Cardiac septum (tissue), 1 donor: ENCODE data around the gene PRR14. TPM values are rescaled to one million over a fixed set of nuclear protein-coding genes. Genes with fewer than 3 reads are reported as not detected.

Experiments used
- DNase-seq: peaks from one replicate; pipeline ENCODE4 v3.0.0-alpha.2; 2020; ENCODE audit warnings: low spot score
- intact Hi-C: fragments of 100-400 bp; cut with DNase I; formaldehyde crosslinking; loops from one replicate; pipeline ENCODE4 v1.14.0; 2022
- total RNA-seq: library from RNA; stranded (reverse); fragmentation: NEBNext Ultra II Directional; extraction: Animal tissue kit (Norgen Biotek cat#: 25700); gene quantifications from one replicate; pipeline ENCODE4 v1.2.1, GENCODE V29; 2021
- donor health status: DM: no; HTN: no; CAD: no.

The PRR14 gene
- total RNA-seq, 1 donor from 2014 or later, result 21.1 TPM

DNA sequence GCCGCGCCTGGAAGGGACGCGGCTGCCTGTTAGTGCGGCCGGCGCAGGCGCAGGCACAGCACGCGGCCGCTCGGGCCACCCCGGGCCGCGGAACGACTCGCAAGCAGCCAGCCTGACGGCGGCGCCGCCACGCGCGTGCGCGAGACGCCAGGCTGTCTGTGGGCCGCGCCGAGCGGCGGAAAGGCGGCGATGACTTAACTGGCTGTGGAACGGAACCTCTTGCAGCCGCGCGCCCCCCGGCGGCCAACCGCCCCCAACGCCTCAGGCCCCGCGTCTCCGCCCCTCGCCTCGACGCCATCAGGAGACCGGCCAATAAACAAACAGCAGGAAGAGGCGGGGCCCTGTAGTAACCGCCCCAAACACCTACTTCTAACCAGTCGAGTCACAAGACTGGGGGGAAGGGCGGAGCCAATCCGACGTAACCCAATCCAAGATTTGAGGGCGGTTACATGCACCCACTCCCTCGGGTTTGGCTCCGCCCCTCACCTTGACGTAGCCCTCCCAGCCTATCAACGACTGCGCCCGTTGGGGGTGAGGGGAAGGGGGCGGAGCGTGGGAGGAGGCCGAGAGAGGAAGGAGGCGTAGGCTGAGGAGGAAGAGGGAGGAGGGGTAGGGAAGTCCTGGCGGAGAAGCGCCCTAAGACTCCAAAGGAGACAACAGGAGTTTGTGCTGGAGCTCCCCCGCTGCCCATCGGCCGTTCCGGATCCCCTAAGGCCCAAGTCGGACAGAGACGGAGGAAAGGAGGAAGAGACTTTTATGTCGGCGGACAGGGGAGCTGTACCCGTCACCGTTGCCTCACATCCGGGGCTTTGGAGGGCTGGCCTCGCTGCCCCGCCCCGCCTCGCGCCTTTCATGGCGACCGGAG is 7.3 kb downstream of the PRR14 start, which contains the start of gene FBRS:
Gene FBRS, plus strand, starts transcription at position 566 of the 865 bp plus-strand sequence. CDS start 1,088 bp downstream, outside the sequence.
- DNase-seq, result peak; percentile 100
- intact Hi-C loops, result loop anchor here (5.0 kb wide), 1 partner anchor 264 kb away; the partner anchor contains the start of gene FBXL19

DNA sequence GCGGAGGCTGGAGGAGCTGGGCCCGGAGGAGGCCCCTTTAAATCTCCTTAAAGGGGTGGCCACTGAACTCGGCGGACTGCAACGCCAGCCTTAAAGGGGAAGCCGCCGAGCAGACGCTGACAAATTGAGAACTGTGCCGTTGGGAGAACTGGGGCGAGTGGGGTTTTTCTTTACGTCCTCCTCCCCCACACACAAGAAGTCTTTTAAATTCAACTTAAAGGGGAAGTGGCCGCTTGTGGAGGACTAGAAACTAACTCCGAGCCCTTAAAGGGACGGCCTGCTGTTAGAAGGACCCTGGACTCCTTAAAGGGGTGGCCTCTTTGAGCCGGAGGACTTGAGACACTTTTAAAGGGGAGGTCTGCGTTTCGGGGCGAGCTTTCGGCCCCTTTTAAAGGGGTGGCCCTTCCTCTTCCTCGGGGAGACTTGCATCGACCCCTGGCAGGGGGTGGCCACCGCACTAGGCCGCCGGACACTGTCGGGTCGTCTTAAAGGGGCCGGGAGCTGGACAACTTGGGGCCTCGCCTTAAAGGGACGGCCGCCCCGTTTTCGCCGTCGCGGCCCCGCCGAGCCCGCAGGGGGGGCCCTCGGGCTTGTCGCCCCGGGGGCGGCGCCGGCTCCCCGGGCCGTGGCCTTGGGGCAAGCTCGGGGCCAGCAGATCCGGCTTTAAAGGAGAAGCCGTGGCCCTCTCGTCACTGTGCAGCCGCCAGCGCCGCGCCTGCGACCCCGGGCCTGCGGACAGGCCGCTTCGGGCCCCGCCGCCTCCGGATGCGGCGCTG is 8.2 kb downstream of the PRR14 start:
- peak; percentile 88 for DNase-seq
- intact Hi-C loops, result loop anchor here (5.0 kb wide), 1 partner anchor 263 kb away; the partner anchor contains the start of gene FBXL19

DNA sequence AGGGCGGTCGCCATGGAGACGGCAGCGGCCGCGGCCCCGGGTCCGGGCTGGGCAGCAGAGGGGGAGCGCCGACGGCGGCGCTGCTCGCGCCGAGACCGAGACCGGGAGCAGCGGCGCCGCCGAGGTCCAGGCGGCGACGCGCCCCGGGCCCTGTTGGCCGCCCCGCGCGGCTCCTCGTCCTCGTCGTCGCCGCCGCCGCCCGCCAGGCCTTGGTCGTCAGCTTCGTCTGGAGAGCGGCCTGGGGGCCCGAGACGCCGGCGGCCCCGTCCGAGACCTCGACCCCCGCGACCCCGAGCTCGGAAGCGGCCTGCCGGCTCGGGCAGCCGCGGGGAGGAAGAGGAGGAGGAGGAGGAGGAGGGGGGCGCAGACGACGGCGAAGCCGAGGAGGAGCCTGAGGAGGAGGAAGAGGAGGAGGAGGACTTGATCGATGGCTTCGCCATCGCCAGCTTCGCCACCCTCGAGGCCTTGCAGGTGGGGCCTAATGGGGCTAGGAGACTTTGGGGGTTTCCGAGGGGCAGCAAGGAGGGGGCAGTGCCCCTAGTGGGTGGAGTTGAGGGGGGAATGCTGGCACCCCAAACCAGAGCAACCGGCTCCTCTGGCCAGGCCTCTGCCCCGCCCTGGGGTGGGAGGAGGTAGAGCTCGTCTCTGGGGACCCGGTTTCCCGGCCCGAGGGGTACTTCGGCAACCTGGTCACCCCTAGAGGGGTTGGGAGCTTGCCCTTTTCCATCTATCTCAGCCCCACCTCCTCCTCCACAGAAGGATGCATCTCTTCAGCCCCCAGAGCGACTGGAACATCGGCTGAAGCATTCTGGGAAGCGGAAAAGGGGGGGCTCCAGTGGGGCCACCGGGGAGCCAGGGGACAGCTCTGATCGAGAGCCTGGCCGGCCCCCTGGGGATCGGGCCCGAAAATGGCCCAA is 9.0 kb downstream of the PRR14 start:
- intact Hi-C loops, result loop anchor here (5.0 kb wide), 1 partner anchor 263 kb away; the partner anchor contains the start of gene FBXL19
- DNase-seq, result peak; percentile 78

DNA sequence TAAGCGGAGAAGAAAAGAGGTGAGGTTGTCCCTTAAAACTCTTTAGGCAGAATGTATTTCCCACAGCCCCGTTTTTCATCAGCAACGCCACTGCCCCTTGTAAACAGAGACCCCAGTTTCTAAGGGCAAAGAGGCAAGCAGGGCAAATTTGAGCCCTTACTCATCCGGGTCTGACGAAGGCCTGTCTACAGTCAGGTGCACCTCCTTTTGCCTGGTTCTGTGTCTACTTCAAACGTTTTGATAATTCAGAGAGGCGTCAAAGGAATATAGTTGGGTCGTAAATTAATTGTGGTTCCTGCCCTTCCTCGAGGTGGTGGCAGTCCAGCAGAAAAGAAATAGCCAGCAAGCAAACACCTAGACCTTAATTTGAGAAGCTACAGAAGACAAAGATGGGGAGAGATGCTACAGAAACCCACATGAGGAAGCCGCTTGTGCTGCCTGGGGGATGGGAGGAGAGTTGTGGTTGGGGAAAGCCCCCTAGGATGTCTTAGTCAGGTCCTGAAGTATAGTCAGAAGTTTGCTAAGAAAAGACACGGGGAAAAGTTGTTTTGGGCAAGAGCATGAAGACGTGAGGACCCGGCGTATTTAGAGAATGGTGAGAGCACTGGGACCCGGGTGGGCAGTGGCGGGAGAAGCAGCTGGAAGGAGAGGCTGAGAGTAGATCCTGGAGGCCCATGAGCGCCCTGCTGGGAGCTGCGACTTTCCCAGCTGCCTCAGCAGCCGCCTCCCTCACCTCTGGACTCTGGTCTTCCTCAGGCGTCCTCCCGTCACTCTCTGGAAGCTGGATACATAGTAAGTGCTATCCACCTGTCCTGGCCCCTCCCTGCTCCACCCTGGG is 9.9 kb downstream of the PRR14 start:
- DNase-seq, result no peak
- intact Hi-C loops, result no loop called here

DNA sequence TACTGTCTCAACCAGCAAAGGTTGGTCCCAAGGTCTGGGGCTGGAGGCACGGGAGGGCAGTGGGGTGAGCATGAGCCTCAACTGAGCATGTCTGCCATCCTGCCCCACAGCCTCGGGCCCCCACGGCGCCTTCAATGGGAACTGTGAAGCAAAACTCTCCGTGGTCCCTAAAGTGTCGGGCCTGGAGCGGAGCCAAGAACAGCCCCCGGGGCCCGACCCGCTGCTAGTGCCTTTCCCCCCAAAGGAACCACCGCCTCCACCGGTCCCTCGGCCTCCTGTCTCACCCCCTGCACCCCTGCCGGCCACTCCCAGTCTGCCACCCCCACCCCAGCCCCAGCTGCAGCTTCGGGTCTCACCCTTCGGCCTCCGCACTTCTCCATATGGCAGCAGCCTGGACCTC is 11.7 kb downstream of the PRR14 start:
- intact Hi-C loops, result no loop called here
- no peak for DNase-seq

DNA sequence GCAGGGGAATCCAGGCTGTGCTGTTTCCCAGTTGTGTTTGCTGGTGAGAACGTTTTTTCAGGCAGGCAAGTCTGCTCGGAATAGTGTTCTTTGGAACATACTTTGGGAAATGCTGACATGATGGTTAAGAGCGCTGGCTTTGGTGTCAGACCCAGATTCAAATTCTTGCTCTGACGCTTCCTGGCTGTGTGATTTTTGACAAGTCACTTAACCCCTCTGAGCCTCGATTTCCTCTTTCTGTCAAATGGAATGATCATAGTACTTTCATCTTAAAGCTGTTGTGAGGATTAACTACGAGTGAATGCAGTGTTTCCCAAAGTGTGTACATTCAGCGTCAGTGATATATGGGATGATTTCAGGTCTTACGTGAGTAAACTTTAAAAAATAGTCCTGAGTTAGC is 12.3 kb downstream of the PRR14 start:
- intact Hi-C loops, result no loop called here
- no peak for DNase-seq

DNA sequence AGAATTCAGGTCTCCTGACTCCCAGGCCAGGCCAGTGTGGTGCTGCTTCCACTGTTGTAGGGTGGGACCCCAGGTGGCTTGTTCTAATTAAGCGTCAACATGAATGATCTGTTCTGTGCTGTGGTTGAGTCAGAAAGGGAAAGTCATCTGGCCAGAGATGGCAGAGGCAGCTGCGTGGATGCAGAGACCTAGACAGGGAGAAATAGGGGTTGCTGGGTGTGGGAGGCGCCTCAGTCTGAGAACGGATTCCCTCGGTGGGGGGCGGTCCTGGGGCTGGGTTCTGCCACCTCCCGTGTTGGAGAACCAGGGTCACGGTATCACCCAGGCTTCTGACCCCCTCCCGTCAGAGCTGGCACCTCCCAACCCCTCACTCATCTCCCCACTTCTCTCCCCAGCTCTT is 13.1 kb downstream of the PRR14 start:
- no peak for DNase-seq
- intact Hi-C loops, result no loop called here

DNA sequence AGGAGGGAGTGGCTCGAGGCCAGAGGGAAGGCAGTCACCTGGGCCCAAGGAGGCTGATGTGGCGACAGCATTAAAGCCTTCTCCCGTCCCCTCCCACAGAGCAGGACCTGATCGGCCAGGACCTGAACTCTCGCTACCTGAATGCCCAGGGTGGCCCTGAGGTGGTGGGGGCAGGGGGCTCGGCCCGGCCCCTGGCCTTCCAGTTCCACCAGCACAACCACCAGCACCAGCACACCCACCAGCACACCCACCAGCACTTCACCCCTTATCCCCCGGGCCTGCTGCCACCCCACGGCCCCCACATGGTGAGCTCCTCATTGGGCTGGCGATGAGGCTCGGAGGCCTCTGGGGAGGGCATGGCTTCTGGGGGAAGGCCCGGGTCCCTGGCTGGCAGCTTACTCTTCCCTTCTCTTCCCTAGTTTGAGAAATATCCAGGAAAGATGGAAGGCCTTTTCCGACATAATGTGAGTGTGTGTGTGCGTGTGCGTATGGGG is 13.9 kb downstream of the PRR14 start:
- intact Hi-C loops, result no loop called here
- no peak for DNase-seq

DNA sequence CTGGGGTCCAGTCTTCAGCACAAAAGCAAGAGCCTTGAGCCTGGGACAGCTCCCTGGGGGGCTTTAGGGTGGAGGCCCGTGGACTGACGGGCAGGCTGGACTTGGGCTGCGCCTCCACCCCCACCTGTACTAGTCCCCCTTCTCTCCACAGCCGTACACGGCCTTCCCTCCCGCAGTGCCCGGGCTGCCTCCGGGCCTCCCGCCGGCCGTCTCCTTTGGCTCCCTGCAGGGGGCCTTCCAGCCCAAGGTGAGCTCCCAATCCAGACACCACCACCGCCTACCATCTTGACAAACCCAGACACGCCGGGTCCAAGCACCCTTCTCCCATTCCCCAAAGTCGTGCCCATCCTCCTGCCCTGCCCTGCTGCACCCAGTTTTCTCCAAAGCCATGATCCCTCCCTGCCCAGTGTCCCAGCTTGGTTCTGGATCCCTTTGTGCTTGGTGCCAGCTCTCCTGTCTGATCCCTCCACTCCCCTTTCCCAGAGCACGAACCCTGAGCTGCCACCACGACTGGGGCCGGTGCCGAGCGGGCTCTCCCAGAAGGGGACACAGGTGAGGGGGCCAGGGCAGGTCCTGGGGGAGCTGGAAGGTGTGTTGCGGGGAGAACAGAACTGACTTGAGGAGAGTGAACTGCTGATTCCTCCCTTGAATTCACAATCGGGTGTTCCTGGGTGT is 14.5 kb downstream of the PRR14 start:
- no peak for DNase-seq
- intact Hi-C loops, result no loop called here

DNA sequence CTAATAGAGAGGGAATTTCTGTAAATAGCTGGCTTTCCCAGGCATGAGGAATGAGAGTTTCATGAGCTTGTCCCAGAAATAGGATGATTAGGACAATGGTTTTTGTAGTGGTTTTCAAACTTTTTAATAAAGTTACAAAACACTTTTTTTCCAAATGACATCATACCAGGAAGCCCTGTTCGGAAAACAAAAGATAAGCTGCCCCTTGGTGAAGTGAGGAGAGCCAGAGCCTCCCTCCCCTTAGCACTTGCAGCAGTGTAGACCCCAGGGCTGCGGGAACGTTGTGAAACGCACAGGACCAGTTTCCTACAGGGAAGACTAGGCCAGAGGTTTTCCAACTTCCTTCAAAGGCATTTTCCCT is 15.1 kb downstream of the PRR14 start:
- no peak for DNase-seq
- intact Hi-C loops, result no loop called here

DNA sequence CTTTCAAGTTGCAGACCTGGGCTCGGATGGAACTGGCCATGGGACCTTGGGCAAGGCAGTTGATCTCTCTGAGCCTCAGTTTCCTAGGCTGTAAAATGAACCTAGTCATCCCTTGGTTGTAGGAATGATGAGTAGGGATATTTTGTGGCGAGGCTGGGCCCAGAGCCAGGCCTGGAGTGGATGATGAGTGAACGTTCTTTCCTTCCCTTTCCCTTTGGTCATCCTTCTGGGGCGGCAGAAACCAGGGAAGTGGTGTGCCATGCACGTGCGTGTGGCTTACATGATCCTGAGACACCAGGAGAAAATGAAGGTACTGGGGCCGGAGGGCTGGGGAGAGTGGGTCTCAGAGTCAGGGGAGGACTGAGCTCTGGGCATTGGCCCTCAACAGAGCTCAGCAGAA is 15.9 kb downstream of the PRR14 start:
- DNase-seq, result no peak
- intact Hi-C loops, result no loop called here

DNA sequence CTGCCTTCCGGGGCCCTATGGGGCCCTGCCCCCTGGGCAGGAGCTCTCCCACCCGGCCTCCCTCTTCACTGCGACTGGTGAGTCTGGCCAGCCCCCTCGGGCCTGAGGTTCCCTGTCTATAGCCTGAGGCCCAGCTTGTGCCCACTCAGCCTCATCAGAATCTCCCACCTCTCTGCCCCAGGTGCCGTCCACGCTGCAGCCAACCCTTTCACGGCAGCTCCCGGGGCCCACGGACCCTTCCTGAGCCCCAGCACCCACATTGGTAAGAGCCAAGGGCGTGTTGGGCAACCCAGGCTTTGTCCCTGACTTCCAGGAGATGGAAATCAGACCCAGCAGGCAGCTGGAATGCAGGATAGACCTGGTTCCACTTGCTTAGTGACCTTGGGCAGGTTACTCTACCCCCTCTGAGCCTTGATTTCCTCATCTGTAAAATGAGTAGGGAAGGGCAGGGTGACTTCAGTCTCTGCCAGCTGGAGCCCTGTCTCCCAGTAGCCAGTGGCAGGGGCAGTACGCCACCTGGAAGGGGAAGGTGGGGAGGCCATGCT is 16.7 kb downstream of the PRR14 start:
- no peak for DNase-seq
- intact Hi-C loops, result no loop called here

DNA sequence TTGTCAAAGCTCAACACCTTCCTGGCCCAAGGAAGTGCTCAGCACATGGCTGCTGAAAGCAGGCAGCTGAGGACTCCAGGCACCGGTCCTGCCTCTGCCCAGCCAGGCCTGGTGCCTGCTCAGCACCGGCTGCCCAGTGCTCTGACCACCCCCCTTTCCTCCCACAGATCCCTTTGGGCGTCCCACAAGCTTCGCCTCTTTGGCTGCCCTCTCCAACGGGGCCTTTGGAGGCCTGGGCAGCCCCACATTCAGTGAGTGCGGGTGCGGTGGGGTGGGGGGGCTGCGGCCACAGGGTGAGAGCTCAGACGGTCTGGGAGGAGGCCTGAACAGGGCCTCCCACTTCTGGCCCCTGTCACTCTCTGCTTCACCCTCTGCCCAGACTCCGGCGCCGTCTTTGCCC is 17.6 kb downstream of the PRR14 start:
- no peak for DNase-seq
- intact Hi-C loops, result no loop called here

DNA sequence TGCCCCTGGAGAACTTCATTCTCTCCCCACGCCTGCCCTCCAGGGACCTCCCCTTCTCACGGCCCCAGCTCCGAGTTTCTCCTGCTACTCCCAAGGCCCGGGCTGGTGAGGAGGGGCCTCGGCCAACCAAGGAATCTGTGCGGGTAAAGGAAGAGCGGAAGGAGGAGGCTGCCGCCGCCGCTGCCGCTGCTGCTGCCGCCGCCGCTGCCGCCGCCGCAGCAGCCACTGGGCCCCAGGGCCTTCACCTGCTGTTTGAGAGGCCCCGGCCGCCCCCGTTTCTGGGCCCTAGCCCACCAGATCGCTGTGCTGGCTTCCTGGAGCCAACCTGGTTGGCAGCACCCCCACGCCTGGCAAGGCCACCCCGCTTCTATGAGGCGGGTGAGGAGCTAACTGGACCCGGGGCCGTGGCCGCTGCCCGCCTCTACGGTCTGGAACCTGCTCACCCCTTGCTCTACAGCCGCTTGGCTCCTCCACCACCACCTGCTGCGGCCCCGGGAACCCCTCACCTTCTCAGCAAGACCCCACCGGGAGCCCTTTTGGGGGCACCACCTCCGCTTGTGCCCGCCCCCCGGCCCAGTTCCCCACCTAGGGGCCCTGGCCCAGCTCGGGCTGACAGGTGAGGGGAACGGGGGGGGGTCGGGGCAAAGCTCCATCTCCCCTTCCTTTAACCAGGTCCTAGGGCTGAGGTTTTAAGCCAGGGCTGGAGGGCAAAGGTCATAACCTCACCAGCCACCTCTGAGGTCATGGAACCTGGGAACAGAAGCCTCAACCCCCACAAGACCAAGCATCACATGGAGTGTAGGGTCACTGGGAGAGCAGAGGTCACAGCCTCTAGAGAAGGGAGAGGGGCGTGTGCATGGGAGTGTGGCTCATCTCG is 18.5 kb downstream of the PRR14 start:
- intact Hi-C loops, result no loop called here
- DNase-seq, result no peak

DNA sequence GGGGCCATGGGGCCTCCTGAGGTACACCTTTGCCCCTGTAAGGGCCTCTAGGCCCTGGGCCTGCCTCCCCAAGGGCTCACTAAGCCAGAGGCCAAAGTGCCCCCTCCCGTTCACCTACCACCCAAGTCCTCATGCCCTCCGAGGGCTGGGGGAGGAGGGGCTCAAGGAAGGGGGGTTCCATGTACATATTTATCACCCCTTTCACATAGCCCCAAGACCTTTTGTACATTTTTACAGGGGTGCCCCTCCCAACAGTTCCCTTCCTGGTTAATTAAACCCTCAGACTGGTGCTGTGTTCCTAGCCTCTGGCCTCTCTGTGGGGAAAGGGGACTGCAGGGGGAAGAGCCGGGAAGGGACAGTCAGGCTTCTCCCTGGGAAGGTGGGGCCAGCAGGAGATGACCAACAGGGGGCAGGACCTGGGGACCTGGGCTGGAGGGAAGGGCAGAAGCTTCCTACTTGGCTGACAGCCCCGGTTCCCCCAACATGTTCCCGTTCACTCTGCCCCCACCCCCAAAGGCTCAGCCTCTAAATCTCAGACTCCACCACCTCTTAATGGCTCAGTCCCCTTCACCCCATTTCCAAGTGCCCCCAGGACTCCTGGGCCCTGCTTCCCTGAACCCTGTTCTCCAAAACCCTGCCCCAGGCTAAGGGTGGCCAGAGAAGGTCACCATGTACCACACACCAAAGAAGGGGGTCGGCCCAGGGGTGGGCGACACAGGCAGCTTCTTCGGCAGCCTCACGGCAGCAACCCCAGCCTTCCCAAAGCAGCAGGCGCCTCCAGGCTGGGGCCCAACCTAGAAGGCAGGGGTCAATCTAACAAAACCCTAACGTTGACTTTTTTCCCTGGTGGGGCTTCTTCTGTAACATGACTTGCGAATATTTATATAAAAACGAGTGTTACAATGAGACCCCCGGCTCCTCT is 19.4 kb downstream of the PRR14 start:
- DNase-seq, result no peak
- intact Hi-C loops, result no loop called here

DNA sequence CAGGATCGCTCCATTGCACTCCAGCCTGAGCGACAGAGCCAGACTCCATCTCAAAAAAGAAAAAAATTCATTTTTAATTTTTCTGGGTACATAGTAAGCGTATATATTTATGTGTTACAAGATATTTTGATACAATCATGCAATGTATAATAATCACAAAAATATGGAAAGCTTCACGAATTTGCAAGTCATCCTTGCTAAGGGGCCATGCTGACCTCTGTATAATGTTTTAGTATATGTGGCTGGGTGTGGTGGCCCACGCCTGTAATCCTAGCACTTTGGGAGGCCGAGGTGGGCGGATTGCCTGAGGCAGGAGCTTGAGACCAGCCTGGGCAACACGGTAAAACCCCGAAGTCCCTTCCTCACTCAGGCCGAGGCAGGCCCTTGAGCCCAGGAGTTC is 24.4 kb downstream of the PRR14 start:
- no peak for DNase-seq
- intact Hi-C loops, result no loop called here
